Neural cell (in vitro differentiated cells): ENCODE results near the gene GAREM1.

Source experiments
- CTCF ChIP-seq: fragments of 450-650 bp; IDR thresholded peaks from 2 replicates; pipeline ENCODE4 v1.5.1; 2014; ENCODE audit warnings: antibody characterized with exemption, mild to moderate bottlenecking, moderate library complexity; ENCODE audit not compliant: poor library complexity, severe bottlenecking
- REST ChIP-seq: IDR thresholded peaks from 2 replicates; pipeline ENCODE4 v1.6.1; 2012; ENCODE audit warnings: borderline replicate concordance

GRCh38 chr18:32261003-32261402, 209.7 kb downstream of the GAREM1 start:
- TF ChIP-seq CTCF (no peak), REST (no peak)
